ENCODE measurements around the gene LRRN4CL.
"Not testable (repeated sequence)": the region's sequence is repeated elsewhere in the genome, so short reads cannot be mapped to it uniquely, and the experiment has no call there.

LRRN4CL gene

DNA sequence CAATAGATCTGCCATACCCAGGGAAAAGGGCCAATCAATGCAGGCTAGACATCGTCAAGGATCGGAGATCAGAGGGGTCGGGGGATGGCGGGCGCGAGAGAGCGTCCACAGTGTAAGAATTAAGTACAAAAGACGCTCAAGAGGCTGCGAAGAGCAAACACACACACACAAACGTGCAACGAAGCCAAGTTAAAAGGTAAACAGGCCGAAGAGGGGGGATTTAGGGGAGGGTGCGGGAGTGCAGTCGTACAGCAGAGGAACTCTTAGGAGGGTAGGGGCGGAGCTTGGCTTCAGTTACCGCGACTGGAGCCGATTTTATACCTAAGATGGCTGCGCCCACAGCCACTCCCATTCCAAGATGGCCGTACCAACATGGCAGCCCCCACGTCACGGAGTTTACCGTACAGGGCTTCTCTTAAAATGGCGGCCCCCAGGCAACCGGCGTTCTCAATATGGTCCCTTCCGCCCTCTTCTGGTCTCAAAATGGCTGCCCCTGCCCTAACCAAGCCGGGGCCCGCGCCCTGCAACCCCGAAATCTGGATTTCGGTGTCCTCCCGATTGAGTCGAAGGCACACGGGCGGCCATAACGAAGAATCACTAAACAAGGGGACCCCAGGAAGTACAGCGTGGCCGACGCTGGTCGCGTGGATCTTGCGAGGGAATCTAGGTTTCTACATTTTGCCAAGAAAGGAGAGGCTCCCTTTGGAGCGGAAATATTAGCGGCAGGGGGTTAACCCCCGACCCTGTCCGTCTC, 20.1 kb upstream of the LRRN4CL start:
- peak; percentile 98 for DNase-seq

GRCh38 chr11:62708793-62709192, 19.5 kb upstream of the LRRN4CL start:
- peak; percentile 57 for DNase-seq

GRCh38 chr11:62708392-62708791, 19.1 kb upstream of the LRRN4CL start:
- DNase-seq = no peak

- DNase-seq = peak; percentile 95
These were observed 18.0 kb upstream of the LRRN4CL start, which contains the start of the genes BSCL2 and GNG3 for GRCh38 chr11:62707277-62707861. BSCL2 (minus strand) TSS chr11:62707424; CDS start chr11:62707195, 229 bp downstream. GNG3 (plus strand) TSS chr11:62707676; CDS start chr11:62708296, 620 bp downstream.

DNA sequence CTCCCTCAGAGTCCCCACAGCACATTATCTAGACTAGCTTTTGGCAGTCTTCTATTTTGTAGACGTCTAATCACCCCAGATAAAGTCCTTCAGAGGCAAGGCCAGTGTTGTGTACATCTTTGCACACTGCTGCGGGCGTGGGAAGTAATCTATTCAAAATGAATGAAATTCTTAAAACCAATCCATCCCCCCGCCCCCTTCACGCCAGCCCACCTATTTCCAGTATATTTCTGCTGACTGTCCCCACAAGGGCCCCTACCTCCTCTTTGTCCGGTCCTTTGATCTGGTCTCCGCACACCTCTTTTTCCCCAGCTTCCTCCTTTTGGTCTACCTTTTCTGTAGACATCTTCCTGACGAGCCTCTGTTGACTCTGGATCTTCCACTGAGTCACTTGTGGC, 17.5 kb upstream of the LRRN4CL start:
- DNase-seq = no peak

DNA sequence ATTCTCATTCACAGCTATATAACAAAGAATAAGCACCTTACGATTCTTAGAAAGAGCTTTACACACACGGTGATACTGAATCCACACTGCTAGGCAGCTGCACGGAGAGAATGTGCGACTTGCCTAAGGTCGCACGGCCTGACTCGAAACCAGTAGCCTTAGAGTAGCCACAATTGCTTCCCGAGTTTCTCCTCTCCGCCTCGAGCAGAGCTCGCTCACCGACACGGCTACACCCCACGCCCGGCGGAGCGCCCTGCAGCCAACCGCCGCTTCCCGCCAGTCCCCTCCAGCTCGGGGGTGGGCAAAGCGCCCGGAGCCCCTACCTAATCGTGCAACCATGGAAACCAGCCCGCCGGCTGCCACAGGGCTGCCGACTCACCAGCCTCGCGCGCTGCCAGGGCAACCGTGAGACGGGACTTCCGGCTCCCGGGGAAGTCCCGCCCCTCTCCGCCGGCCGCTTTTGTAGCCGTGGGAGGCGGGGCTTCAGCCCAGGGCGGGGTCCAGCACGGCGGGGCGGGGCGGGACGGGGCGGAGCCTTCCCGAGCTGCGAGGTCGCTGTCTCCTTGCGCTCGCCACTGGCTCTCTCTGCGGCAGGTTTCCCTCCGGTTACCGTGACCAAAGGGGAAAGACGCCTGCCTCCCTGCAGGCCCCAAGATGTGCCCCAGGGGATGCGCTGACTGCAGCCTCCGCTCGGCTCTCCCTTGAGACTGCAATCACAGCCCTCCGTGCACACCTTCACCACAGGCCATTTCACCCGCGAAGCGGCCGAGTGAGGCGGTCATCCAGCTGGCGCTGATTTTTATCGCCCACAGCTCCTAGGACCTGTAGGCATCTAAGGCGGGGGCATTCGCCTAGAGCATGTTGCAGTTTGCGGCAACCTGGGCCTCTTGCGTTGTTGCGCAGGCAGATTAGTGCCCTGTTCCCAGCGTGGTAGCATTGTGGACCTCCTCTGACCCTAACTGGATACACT, 16.8 kb upstream of the LRRN4CL start:
- peak; percentile 95 for DNase-seq

GRCh38 chr11:62705413-62705812, 16.1 kb upstream of the LRRN4CL start:
- no peak for DNase-seq

GRCh38 chr11:62703921-62704320, 14.6 kb upstream of the LRRN4CL start:
- DNase-seq = not testable (repeated sequence)

DNA sequence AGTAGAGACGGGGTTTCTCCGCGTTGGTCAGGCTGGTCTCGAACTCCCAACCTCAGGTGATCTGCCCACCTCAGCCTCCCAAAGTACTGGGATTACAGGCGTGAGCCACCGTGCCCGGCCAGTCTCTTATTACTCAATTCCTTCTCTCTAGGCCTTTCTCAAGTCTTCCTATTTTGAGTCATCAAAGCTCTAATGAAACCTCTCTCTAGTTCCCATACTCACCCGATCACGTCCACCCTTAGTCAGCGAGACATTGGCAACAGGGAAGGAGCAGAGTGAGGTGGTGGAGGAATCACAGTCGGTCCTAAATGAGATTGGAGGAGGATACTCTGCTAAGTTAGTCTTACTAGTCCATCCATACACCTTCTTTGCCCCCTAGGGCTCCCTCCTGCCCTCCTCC, 12.9 kb upstream of the LRRN4CL start:
- DNase-seq = no peak

DNA sequence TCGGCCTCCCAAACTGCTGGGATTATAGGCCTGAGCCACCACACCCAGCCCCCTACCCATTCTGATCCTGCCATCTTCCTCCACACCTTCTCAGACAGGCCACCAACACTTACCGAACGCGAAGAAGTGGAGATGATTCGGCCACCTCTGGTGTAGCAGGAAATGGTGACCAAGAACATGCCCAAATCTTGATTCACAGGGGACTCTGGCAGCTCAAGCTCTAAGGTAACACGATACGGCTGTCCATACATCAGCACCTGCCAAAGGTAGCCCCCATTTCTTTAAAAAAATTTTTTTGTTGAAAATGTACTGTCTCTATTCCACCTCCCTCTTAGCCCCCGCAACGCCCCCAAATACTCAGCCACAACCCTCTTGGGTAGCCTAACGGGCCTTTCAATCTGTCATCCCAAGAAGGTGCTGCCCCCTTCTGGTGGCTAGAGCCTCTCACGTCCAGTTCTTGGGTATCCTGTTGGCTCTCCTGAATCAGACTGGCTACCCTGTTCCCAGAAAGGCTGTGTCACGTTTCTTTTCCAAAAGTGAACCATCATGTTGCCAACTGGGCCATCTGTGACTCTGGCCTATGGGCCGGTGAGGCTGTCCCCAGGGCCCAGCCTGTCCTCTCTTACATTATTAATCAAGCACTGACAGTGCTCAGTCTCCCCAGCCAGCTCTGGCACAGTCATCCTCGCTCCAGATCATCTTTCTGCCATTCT, 5.3 kb upstream of the LRRN4CL start:
- DNase-seq = peak; percentile 30

DNA sequence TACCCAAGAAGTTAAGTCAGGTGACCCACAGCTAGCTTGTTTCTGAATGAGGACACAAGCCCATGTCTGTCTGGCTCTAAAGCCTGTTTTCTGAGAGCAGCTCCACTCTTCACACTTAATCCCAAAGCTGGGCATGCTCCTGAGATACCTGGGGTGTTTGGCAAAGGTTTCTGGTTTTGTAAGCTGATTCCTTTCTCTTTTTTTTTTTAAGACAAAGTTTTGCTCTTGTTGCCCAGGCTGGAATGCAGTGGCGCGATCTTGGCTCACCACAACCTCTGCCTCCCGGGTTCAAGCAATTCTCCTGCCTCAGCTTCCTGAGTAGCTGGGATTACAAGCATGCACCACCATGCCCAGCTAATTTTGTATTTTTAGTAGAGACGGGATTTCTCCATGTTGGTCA, 4.3 kb upstream of the LRRN4CL start:
- DNase-seq = not testable (repeated sequence)

- no peak for DNase-seq
These were observed 839 bp downstream of the LRRN4CL start for GRCh38 chr11:62688491-62688890.

DNA sequence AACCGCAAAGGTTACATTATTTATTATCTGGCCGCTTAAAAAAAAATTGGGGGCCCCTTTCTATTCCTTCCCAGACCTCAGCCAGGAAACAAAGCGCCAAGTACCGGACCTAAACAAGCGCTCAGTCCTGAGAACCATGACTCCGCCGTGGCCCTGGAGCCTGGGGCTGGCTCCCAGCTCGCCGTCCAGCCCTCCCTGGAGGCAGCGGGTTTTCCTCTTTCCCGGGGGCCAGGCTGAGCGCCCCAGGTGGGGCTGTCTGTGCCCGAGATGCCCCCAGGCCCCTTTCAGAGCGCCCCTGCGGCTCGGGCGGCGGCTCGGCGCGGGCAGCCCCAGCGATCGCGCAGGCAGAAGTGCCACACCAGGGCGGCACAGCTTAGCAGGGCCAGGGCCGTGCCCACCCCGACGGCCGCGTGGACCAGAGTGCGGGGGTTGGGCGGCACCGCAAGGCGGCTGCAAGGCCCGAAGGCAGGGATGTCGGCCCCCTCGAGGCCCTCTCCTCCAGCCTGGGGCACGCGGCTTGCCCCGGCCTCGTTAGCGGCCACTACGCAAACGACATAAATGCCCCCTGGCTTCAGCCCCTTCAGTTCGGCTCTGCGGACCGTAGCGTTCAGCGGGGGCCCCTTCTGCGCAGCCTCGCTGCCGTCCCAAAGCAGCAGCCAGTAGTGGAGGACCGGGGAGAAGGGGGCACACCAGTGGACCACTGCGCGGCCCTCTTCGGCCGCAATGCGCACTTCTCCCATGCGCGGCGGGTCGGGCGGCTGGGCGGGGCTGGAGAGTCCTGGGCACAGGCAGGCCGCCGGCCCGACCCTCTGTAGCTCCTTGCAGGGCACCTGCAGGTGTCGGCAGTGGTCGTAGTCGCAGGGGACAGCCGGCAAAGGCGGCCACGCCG, 1.6 kb downstream of the LRRN4CL start:
- no peak for DNase-seq

GRCh38 chr11:62682518-62682917, 6.8 kb downstream of the LRRN4CL start:
- DNase-seq = no peak

DNA sequence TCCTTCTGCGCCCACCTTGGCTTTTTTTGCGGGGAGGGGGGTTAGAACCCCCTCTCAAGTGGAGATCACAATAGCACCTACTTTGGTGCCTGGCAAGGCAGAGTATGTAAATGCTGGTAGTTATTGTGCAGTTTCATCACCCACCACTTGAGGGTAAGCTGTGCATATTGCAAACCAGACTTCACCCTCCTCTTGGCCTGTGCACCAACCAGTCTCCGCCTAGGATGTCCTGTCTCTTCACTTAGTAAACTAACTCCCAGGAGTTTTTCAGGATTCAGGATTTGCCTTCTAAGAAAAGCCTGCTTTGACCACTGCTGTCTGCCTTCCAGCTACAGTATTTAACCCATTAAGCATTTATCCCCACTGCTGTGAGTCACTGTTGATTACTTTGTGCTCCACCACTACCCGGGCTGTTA, 8.5 kb downstream of the LRRN4CL start:
- DNase-seq = no peak

DNA sequence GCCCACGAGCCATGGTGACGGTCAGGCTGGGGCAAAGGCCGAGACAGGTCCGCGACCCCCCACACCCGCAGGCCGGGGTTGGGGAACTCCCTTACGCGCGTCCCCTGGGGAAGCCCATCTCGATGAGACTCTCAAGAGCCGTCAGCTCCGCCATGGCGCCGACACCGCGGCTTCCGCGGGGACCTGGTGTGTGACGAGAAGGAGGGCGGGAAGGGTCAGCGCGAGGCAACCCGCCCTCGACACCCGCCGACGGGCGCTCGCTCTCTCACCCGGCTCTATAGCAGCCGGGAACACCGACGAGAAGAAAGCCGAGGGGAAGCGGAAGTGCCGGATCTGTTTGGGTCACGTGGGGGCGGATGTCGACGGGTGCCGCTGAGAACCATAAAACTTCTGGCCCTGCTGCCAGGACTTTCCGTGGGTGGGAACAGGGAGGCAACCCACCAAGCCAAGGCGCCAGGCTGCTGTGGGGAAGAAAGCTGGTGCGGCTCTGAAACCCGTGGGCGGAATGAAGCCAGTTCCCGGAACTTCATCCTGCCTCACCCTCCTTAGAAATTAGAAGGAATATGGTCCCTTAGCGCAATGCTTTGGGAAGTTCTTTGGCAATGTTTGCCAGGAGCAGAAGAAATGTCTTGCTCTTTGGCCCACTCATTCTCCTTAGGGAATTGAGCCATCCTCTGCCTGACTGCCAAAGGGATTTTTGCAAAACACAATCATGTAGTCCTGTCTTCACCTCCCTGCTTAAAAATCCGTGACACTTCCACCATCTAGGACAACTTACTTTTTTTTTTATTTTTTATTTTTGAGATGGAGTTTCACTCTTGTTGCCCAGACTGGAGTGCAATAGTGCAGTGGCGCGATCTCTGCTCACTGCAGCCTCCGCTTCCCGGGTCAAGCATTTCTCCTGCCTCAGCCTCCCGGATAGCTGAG, 10.3 kb downstream of the LRRN4CL start, which contains the start of gene UBXN1:
UBXN1 (minus strand) TSS at position 304 of the 927 bp plus-strand sequence; CDS start at position 154, 150 bp downstream.
- DNase-seq = peak; percentile 89

DNA sequence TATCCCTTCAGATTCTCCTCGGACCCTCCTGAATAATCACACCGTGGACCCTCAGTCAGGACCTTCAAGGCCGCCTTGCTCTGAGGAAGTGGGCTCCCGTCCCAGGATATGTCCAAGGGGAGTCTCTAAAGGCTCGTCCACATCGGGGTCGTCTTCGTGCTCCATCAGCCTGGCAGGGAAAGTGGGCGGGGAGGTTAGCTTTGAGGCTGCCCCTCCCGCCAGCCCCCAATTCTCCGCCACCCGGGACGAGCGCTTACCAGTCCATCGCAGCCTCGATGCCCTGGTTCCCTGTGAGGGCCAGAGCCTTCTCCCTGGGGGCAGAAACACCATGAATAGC, 10.9 kb downstream of the LRRN4CL start:
- DNase-seq = no peak

GRCh38 chr11:62677714-62678113, 11.6 kb downstream of the LRRN4CL start:
- DNase-seq = no peak

DNA sequence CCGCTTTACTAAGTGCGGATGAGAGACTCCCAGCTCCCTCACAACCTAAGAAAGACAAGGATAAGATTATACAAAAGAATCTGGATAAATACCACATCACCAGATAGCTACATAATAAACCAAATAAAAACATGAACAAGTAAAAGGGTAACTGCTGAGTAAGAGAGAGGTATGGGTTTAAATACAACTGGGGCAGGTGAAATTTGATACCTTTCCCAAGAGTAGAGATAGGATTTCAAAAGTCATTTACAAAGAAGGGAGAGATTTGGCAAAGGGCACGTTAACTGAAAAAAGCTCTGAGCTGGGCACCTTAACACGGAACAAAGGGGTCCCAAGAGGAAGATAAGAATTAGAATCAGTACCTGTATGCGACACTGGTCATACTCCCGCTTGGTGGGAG, 12.2 kb downstream of the LRRN4CL start:
- DNase-seq = no peak

DNA sequence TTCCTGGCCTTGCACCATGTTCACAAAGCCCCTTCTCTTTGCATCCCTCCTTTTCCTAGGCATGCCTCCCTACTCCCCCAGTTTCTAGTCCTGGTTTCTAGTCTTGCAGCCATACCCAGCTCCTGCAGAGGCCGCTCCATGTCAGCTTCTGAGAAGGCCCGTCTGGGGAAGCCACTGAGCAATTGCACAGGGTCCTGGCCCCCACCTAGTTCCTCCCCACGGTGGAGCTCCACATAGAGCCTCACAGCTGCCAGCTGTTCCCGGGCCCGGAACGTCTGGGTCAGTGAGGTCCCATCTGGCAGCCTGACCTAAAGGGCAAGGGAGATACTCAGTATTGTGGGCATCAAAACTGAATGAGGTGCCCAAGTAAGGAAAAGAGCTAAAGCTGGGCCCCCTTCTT, 12.6 kb downstream of the LRRN4CL start:
- DNase-seq = no peak

Data from NCI-H2227 treated with DMSO at 0.1 percent for 48 hours (cell line).